NCI-H2081 (cell line): ENCODE results near the gene CYP21A2.
"Not testable (repeated sequence)": the region's sequence is repeated elsewhere in the genome, so short reads cannot be mapped to it uniquely, and the experiment has no call there.

Source experiments
- DNase-seq, 2 experiments: peaks; one replicate each; lab custom pipeline; 2025; lab: John Stamatoyannopoulos, UW

The CYP21A2 gene

GRCh38 chr6:32037598-32038524 lies at the start of gene CYP21A2:
Gene CYP21A2 (plus strand): TSS chr6:32038415. CDS start chr6:32038423, 8 bp downstream.
- DNase-seq, result peak; percentile 42 to 85

DNA sequence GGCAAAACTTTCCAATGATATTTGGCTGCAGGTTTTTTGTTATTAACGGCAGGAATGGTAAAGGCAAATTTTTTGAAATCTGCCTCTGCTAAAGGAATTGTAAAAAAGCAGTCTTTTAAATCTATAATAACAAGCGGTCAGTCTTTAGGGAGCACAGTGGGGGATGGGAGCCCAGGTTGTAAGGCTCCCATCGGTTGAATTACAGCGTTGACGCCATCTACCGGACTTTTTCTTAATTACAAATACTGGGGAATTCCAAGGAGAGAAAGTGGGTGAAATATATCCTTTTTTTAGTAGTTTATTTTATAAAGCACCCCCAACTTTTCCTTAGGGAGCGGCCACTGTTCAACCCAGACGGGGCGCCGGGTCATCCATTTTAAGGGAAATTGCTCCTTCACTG lies 48.9 kb upstream of the CYP21A2 start:
- DNase-seq, result not testable (repeated sequence)

- DNase-seq, result not testable (repeated sequence)
Measured at GRCh38 chr6:31994421-31994820, 43.8 kb upstream of the CYP21A2 start.

DNA sequence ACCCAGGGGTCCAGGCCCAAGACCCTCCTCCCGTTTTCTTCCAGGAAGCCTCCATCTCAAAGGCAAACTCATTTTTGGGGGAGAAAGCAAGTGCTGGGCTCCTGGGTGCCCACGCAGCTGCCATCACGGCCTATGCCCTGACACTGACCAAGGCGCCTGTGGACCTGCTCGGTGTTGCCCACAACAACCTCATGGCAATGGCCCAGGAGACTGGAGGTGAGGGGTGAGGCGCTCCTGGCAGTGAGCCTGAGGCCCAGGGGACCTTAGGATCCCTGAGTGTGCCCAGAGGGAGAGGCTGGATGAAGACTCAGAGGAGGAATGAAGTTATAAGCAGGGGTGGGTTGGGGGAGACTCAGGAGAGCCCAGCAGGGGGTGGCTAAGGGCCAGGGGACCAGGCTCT lies 41.8 kb upstream of the CYP21A2 start:
- DNase-seq, result not testable (repeated sequence)

DNA sequence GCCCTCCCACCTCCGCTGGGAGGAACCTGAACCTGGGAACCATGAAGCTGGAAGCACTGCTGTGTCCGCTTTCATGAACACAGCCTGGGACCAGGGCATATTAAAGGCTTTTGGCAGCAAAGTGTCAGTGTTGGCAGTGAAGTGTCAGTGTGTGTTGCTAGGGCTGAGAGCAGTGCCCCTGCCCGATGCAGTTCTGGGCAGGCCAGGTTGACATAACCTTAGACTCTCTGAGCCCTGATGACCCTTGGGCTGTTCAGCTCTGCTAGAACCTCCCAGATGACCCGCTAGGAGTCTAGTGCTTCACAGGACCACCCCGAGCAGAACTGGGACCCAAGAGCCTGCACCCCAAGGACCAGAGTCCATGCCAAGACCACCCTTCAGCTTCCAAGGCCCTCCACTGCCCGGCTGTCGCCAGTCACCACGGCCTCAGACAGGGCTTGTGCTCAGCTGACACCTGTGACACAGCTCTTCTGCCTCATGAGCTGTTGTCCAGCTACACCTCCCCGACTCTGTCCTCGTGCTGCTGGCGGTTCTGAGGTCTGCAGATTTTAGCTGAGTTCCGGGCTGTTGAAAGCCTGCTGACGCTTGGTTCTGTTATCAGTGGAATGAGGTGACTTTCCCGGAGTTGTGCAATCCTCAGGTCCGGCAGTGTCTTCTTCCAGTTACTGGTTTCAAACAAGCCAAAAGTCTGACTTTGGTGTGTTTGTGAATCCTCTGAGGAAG lies 35.5 kb upstream of the CYP21A2 start:
- DNase-seq, result not testable (repeated sequence)

- DNase-seq, result not testable (repeated sequence)
Measured at GRCh38 chr6:32003301-32003700, 34.9 kb upstream of the CYP21A2 start.

GRCh38 chr6:32004393-32004792 lies 33.8 kb upstream of the CYP21A2 start:
- DNase-seq, result not testable (repeated sequence)

DNA sequence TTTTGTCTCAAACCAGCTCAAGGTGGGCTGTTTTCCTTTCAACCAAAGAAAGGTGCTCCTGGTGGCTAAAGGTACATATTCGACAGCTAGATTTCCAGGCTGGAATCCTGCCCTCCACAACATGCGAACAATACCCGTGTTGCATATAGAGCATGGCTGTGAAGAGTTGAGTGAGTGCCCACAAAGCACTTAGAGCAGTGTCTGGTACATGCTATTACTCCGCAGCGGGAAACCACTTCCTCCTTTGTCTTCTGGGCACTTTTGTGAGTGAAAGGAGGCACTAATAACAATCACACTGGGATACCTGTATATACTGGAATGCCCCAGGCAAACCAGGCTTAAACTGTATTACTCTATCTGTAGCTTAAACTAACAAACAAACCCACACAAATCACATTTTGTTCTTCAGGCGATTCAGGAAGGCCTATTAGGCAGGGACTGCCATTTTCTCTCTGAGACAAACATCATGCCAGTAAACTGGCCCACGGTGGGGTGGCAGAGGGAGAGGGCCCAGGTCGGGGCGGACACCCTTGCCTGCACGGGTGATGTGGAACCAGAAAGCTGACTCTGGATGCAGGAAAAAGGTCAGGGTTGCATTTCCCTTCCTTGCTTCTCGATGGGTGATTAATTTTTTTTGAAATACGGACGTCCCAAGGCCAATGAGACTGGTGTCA lies 33.2 kb upstream of the CYP21A2 start:
- DNase-seq, result peak in 1 of 2 experiments; percentile 41

GRCh38 chr6:32005538-32005880 lies 32.7 kb upstream of the CYP21A2 start:
- DNase-seq, result peak in 1 of 2 experiments; percentile 12

DNA sequence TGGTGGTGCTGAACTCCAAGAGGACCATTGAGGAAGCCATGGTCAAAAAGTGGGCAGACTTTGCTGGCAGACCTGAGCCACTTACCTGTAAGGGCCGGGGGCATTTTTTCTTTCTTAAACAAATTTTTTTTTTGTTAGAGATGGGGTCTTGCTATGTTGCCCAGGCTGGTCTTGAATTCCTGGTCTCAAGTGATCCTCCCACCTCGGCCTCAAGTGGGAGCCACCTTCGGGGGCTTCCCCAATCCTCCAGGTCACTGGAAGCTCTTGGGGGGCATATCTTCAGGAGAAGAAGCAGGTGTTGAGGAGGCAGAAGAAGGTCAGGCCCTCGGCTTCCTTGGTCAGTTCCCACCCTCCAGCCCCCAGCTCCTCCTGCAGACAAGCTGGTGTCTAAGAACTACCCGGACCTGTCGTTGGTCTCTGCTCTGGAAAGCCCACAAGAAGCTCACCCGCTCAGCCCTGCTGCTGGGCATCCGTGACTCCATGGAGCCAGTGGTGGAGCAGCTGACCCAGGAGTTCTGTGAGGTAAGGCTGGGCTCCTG lies 32.2 kb upstream of the CYP21A2 start:
- DNase-seq, result not testable (repeated sequence)

DNA sequence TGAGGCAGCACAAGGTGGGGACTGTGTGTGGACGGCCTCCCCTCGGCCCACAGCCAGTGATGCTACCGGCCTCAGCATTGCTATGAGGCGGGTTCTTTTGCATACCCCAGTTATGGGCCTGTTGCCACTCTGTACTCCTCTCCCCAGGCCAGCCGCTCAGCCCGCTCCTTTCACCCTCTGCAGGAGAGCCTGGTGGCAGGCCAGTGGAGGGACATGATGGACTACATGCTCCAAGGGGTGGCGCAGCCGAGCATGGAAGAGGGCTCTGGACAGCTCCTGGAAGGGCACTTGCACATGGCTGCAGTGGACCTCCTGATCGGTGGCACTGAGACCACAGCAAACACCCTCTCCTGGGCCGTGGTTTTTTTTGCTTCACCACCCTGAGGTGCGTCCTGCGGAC lies 31.1 kb upstream of the CYP21A2 start:
- not testable (repeated sequence) for DNase-seq

DNA sequence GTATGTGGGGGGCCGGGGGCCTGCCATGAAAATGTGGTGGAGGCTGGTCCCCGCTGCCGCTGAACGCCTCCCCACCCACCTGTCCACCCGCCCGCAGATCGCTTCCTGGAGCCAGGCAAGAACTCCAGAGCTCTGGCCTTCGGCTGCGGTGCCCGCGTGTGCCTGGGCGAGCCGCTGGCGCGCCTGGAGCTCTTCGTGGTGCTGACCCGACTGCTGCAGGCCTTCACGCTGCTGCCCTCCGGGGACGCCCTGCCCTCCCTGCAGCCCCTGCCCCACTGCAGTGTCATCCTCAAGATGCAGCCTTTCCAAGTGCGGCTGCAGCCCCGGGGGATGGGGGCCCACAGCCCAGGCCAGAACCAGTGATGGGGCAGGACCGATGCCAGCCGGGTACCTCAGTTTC lies 30.2 kb upstream of the CYP21A2 start:
- not testable (repeated sequence) for DNase-seq

- DNase-seq, result not testable (repeated sequence)
Measured at GRCh38 chr6:32008616-32009015, 29.6 kb upstream of the CYP21A2 start.

DNA sequence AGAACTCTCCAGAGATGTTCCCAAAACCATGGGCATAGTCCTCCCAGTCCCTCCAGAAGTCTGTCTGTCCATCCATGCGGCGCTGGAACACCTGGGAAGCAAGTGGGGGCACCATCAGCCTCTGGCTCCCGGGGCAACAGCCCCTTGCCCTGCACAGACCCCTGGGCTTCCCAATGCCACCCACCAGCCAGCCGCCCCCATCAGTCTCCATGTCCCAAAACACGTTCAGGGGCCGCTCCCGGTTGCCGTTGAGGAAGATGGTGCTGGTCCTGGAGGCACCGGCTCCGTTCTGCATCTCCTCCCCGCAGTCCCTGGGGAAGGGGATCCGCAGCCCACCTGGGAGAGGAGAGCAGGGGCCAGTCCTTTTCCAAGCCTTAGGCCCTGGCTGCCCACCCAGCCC lies 28.7 kb upstream of the CYP21A2 start:
- not testable (repeated sequence) for DNase-seq

GRCh38 chr6:32010856-32011530 lies 27.2 kb upstream of the CYP21A2 start:
- DNase-seq, result not testable (repeated sequence)

DNA sequence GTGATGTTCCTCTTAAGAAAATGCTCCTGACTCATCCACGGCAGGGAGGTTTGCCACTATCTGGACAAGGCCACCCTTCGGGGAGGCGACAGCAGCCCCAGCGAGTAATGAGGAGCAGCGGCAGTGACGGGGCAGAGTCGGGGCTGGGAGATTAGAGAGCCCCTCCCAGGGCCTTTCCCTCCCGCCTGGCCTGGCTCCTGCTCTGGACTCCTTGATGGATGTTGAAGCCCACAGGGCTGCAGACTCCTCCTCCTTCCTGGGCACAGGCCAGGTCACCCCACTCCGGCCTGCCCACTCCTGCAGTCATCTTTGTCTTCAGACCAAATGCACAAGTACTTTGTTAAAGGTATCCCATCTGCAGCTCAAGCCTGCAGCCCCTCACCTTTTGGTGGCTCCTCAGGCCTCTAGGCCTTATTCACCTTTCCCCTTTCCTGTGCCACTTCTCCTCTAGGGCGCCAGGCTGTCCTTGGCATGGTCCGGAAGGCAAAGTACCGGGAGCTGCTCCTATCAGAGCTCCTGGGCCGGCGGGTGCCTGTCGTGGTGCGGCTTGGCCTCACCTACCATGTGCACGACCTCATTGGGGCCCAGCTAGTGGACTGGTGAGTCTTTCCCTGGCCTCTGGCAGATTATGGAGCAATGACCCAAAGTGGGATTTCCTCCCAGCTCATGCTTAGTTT lies 25.1 kb upstream of the CYP21A2 start:
- DNase-seq, result not testable (repeated sequence)

DNA sequence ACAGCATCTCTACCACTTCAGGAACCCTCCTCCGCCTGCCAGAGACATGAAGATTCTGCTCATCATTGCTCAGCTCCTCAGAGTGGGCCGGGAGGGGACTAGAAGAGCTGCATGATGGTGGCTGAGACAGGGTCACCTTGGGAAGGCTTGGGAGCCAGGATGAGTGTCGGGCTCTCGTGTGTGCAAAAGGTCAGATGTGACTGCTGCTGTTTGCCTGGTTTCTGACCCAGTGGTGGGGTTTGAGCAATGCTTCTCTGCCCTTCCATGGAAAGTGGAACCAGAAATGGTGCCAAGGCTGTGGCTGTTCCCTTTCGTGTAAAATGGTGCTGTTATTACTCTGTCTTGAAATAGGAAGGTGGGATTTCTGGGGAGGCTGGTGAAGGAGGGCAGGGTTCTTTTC lies 24.5 kb upstream of the CYP21A2 start:
- DNase-seq, result not testable (repeated sequence)

DNA sequence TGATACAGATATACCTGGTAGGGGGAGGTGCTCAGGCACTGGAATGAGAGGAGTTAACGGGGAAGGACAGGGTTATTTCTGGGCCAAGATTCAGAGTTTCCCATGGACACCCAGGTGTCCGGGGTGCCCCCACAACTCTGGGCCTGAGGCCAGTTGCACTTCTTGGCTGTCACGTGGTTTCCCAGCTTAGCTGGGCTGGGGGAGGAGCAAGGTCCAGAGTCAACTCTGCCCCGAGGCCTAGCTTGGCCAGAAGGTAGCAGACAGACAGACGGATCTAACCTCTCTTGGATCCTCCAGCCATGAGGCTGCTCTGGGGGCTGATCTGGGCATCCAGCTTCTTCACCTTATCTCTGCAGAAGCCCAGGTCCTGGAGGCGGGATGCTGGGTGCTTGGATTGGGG lies 23.7 kb upstream of the CYP21A2 start, which contains the start of gene C4B:
Gene C4B, plus strand, starts transcription at position 249 of the 400 bp plus-strand sequence. Its CDS starts 51 bp downstream, at position 300.
- DNase-seq, result not testable (repeated sequence)

GRCh38 chr6:32022100-32022499 lies 16.1 kb upstream of the CYP21A2 start:
- not testable (repeated sequence) for DNase-seq

DNA sequence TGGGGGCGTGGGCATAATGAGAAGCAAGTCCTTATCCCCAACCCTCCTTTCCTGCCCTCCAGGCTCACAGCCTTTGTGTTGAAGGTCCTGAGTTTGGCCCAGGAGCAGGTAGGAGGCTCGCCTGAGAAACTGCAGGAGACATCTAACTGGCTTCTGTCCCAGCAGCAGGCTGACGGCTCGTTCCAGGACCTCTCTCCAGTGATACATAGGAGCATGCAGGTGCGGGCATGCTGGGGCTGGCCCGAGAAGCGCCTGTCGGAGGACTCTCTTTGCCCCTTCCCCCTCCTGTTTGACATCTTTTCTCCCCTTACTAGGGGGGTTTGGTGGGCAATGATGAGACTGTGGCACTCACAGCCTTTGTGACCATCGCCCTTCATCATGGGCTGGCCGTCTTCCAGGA lies 9.6 kb upstream of the CYP21A2 start:
- not testable (repeated sequence) for DNase-seq

DNA sequence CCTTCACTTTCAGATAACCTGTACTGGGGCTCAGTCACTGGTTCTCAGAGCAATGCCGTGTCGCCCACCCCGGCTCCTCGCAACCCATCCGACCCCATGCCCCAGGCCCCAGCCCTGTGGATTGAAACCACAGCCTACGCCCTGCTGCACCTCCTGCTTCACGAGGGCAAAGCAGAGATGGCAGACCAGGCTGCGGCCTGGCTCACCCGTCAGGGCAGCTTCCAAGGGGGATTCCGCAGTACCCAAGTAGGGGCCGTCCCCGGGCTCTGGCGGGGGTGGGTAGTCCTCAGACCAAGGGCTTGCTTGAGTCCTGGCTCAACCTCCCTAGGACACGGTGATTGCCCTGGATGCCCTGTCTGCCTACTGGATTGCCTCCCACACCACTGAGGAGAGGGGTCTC lies 8.7 kb upstream of the CYP21A2 start:
- not testable (repeated sequence) for DNase-seq
